ENCODE data around the gene PTRH1.

PTRH1 gene

GRCh38 chr9:127753622-127754021 lies 38.2 kb upstream of the PTRH1 start:
- Histone ChIP-seq H3K4me1 (peaks cover 0 to 15% (median 9%) of the 10 kb centered on the region in 4 donors), H3K27me3 (peaks cover 0 to 53% of the 10 kb centered on the region in 2 donors), H3K36me3 (peaks cover 0 to 10% (median 7%) of the 10 kb centered on the region in 3 donors), H3K4me3 (no peak overlapping the region), H3K27ac (no peak overlapping the region), H3K9me3 (no peaks in the 10 kb centered on the region)
- DNase-seq = no peak
- intact Hi-C loops (cut with DNase I; ENCODE audit: low total_unique reads) = no loop called here
- no peak for TF ChIP-seq CTCF (IDR thresholded peaks at IDR 0.05)

- intact Hi-C loops (cut with DNase I; ENCODE audit: low total_unique reads) = no loop called here
- no peak overlapping the region for H3K27ac ChIP-seq
- no peak overlapping the region for H3K4me3 ChIP-seq
- H3K4me1 ChIP-seq = peaks cover 0 to 15% (median 9%) of the 10 kb centered on the region in 4 donors
- H3K9me3 ChIP-seq = no peaks in the 10 kb centered on the region
- no peak for TF ChIP-seq CTCF (IDR thresholded peaks at IDR 0.05)
- no peak for DNase-seq
- peaks cover 0 to 11% (median 9%) of the 10 kb centered on the region in 3 donors for H3K36me3 ChIP-seq
- H3K27me3 ChIP-seq = peaks cover 0 to 53% of the 10 kb centered on the region in 2 donors
Observed at GRCh38 chr9:127753148-127753547, 37.7 kb upstream of the PTRH1 start.

- H3K9me3 ChIP-seq = no peaks in the 10 kb centered on the region
- TF ChIP-seq CTCF (IDR thresholded peaks at IDR 0.05) = no peak
- no peak overlapping the region for H3K4me3 ChIP-seq
- no peak overlapping the region for H3K27ac ChIP-seq
- peaks cover 0 to 53% of the 10 kb centered on the region in 2 donors for H3K27me3 ChIP-seq
- no peak for DNase-seq
- H3K36me3 ChIP-seq = peaks cover 0 to 11% (median 9%) of the 10 kb centered on the region in 3 donors
- H3K4me1 ChIP-seq = peaks cover 0 to 15% (median 9%) of the 10 kb centered on the region in 4 donors
- intact Hi-C loops (cut with DNase I; ENCODE audit: low total_unique reads) = no loop called here
Observed at GRCh38 chr9:127751269-127752054, 36.0 kb upstream of the PTRH1 start.

- TF ChIP-seq CTCF (IDR thresholded peaks at IDR 0.05) = no peak
- H3K36me3 ChIP-seq = peaks cover 0 to 16% (median 11%) of the 10 kb centered on the region in 3 donors
- no peak overlapping the region for H3K27ac ChIP-seq
Observed at GRCh38 chr9:127749090-127749787, 33.8 kb upstream of the PTRH1 start.

GRCh38 chr9:127746959-127747569 lies 31.6 kb upstream of the PTRH1 start:
- peaks cover 0 to 27% of the 10 kb centered on the region in 2 donors for H3K27me3 ChIP-seq
- TF ChIP-seq CTCF (IDR thresholded peaks at IDR 0.05) = no peak
- peaks cover 0 to 16% (median 11%) of the 10 kb centered on the region in 3 donors for H3K36me3 ChIP-seq
- H3K4me3 ChIP-seq = no peak overlapping the region
- no peaks in the 10 kb centered on the region for H3K9me3 ChIP-seq
- no peaks in the 10 kb centered on the region for H3K4me1 ChIP-seq
- no peak for DNase-seq
- no peak overlapping the region for H3K27ac ChIP-seq
- intact Hi-C loops (cut with DNase I; ENCODE audit: low total_unique reads) = no loop called here

More at GRCh38 chr9:127749090-127749787, 33.8 kb upstream of the PTRH1 start:
- no peak for DNase-seq
- Histone ChIP-seq H3K4me1 (peaks cover 0 to 3% (median 1%) of the 10 kb centered on the region in 4 donors), H3K9me3 (no peaks in the 10 kb centered on the region), H3K27me3 (peaks cover 0 to 40% of the 10 kb centered on the region in 2 donors), H3K4me3 (no peak overlapping the region)
- intact Hi-C loops (cut with DNase I; ENCODE audit: low total_unique reads) = no loop called here
